Lower leg skin (tissue), 4 donors: ENCODE results near the gene HPGD. TPM values are rescaled to one million over a fixed set of nuclear protein-coding genes. Genes with fewer than 3 reads are reported as not detected.

Experiments used
- DNase-seq, 2 donors: peaks; one replicate each; pipeline ENCODE4 v3.0.0-alpha.2; 2019; ENCODE audit warnings: low spot score in 2 of 2
- H3K4me3 ChIP-seq: fragments of 200-600 bp; sonication (generic); 2 replicates; pipeline ENCODE4 v1.5.1; 2017; ENCODE audit warnings: mild to moderate bottlenecking, low read depth; ENCODE audit not compliant: poor library complexity, severe bottlenecking
- POLR2A ChIP-seq, 2 donors: fragments of 450-650 bp; IDR thresholded peaks; one replicate each; pipeline ENCODE4 v1.6.1; 2016 to 2017; ENCODE audit warnings: antibody characterized with exemption in 2 of 2, mild to moderate bottlenecking in 1 of 2, moderate library complexity in 1 of 2
- WGBS, 2 donors: methylation state at CpG; one replicate each; pipeline ENCODE4 v1.1.5; 2018; 5-methylcytosine and 5-hydroxymethylcytosine counted together
- intact Hi-C: fragments of 100-400 bp; cut with DNase I; formaldehyde crosslinking; loops from one replicate; pipeline ENCODE4 v1.15.0; 2023; ENCODE audit warnings: low total_unique reads
- total RNA-seq, 4 donors: library from RNA; depleted of rRNA; stranded (reverse); fragments of >200 nt; gene quantifications; one replicate each; pipeline ENCODE4 v1.1.0, GENCODE V29; 2016
- TF ChIP-seq, protein P1 (sequence below), 3 donors: fragments of 450-650 bp; IDR thresholded peaks; one replicate each; pipeline ENCODE4 v1.5.1; 2016; ENCODE audit warnings: antibody characterized with exemption in 3 of 3, mild to moderate bottlenecking in 3 of 3, moderate library complexity in 2 of 3

HPGD gene
- total RNA-seq, 4 donors from 2014 or later: 173 to 253 (median 224) TPM

DNA sequence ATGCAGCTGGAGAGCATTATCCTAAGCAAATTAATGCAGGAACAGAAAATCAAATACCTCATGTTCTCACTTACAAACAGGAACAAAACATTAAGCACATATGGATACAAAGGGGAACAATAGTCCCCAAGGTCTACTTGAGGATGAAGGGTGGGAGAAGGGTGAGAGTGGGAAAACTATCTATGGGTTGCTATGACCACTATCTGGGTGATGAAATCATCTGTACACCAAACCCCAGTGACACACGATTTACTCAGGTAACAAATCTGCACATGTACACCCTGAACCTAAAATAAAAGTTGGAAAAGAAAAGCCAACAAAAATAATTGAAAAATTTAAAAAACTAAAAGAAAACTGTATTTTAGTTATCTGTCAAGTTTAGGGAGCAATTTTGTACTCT, 5.9 kb downstream of the HPGD start:
- TF ChIP-seq, protein P1, sequence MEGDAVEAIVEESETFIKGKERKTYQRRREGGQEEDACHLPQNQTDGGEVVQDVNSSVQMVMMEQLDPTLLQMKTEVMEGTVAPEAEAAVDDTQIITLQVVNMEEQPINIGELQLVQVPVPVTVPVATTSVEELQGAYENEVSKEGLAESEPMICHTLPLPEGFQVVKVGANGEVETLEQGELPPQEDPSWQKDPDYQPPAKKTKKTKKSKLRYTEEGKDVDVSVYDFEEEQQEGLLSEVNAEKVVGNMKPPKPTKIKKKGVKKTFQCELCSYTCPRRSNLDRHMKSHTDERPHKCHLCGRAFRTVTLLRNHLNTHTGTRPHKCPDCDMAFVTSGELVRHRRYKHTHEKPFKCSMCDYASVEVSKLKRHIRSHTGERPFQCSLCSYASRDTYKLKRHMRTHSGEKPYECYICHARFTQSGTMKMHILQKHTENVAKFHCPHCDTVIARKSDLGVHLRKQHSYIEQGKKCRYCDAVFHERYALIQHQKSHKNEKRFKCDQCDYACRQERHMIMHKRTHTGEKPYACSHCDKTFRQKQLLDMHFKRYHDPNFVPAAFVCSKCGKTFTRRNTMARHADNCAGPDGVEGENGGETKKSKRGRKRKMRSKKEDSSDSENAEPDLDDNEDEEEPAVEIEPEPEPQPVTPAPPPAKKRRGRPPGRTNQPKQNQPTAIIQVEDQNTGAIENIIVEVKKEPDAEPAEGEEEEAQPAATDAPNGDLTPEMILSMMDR (IDR thresholded peaks at IDR 0.05): no peak
- no peak for TF ChIP-seq POLR2A (IDR thresholded peaks at IDR 0.05)
- DNase-seq: no peak
- H3K4me3 ChIP-seq: no peak overlapping the region
- WGBS, 2 donors: 67 to 70% methylated on average over 1 of the region's 1 CpG
- intact Hi-C loops: no loop called here

DNA sequence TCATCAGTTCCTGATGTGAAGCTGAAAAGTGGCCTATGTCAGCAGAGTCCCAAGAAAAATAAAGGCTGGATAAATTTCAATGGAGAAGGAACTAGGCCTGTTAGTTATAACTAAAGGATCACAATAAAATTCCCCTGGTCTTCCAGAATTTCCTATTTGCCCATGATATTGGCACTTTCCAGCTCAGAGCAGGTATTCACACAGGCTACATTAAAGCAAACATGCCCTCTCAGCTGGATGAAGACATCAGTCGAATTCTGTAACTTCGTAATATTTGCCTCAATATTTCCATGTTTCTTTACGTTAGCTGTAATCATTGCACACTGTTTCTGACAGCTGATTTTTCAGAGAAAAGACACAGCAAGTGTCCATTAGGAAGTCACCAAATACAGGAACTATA, 9.5 kb downstream of the HPGD start:
- intact Hi-C loops: no loop called here
- WGBS, 2 donors: 59 to 64% methylated on average over 3 of the region's 3 CpGs
- no peak overlapping the region for H3K4me3 ChIP-seq
- no peak for TF ChIP-seq POLR2A (IDR thresholded peaks at IDR 0.05)
- no peak for DNase-seq

DNA sequence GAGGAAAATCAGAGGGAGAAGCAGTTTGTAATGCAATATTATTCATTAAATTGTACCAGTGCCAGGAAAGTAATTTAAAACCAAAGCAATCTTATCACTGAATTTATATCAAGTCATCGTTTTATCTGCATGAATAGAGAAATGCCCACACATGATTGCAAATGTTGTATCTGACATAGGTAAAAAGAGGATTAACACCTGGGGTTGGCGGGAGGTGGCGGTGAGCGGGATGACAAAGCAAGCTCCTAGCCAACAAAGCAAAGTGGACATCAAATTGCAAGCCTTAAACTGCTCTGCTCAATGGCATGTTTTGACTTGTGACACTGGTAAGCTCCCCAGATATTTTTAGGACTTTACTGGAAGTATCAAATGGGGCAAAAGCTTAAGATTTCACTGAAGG, 16.4 kb downstream of the HPGD start:
- TF ChIP-seq, protein P1 (IDR thresholded peaks at IDR 0.05): no peak
- no peak for TF ChIP-seq POLR2A (IDR thresholded peaks at IDR 0.05)
- no peak for DNase-seq
- no peak overlapping the region for H3K4me3 ChIP-seq
- WGBS, 2 donors: 61 to 76% methylated on average over 4 of the region's 4 CpGs
- intact Hi-C loops: no loop called here

DNA sequence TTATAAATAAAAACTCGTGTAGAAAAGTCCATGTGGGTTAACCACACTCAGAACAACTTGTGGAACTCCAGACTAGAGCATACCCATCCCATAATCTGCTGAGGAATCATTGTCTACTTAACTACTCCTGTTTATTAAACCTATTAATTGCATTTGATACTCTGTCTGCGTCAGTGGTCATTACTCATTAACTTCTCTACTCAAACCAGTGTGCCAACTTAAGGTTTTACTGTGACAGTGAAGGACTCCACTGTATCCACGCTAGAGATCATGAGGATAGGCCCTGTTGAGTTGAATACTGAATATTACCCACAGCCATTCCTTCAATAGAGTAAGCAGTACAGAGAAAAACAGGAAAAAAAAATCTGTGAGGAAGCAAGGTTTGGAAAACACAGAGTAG, 17.3 kb downstream of the HPGD start:
- no peak for TF ChIP-seq POLR2A (IDR thresholded peaks at IDR 0.05)
- TF ChIP-seq, protein P1 (IDR thresholded peaks at IDR 0.05): no peak
- intact Hi-C loops: no loop called here
- 79 to 82% methylated on average over 3 of the region's 3 CpGs for WGBS, 2 donors

DNA sequence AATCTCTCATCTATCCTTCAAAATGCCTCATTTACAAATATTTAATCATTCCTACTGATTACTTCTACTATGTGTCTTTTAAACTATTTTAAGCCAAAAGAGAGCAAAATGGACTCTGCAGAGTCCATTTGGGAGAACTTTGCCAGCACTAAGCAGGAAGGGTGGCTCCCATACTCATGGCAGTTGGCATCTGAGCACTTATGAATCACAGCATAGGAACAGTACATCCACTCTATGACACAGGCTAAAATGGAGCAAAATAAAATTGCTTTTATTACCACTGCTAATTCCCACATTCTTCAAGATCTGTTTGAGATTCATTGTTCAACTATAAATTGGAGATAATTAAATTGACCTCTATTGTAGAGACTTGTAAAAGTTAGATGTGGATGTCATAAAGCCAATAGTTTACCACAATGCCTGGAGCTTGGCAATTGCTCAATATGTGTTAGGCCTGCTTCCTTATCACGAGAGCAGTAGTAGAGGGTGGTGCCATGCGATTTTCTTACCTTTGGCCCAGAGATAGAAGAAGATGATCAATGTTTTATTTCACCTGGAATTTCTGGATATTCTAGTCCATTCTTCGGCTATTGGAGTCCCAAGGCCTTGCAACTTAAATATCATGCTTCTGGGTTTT, 19.1 kb downstream of the HPGD start:
- no peak for DNase-seq
- intact Hi-C loops: no loop called here
- WGBS, 2 donors: 53 to 74% methylated on average over 3 of the region's 3 CpGs
- H3K4me3 ChIP-seq: no peak overlapping the region
- no peak for TF ChIP-seq POLR2A (IDR thresholded peaks at IDR 0.05)
- TF ChIP-seq, protein P1 (IDR thresholded peaks at IDR 0.05): no peak

More for the DNA sequence above, 17.3 kb downstream of the HPGD start:
- no peak for DNase-seq
- no peak overlapping the region for H3K4me3 ChIP-seq

DNA sequence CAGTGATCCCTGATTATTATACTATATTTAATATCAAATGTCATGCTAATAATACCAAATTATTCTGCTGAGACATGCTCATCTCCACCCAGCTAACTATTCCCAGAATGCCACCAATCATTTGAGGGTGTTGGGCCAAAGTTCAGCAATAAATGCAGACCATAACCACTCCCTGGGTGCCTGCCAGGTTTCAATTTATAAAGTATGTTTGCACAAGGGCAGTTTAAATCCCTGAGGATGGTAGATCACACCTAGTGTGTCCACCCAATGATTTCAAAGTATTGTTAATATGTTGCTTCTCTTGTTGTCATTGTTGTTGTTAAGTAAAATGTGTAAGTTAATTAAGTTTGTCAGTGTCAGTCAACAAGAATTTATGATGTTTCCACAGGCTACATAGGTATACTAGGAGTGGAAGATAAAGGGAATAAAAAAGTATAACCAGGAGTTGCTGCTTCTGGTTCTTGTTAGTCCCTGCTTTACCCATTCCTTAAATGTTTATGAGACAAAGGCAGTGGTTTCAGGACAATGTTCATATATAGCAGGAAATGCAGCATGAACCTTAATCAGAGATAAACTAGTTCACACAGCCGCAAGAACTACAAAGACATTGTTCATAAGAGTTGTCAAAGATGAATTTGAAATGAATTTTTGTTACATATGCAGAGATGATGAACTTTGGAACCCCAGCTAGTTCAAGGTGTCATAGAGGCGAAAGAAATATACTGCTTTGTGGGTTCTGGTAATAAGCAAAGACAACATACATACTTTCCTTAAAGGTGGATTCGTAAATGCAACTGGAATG, 25.5 kb downstream of the HPGD start:
- intact Hi-C loops: no loop called here
- no peak overlapping the region for H3K4me3 ChIP-seq
- no peak for DNase-seq
- WGBS, 2 donors: 82 to 87% methylated on average over 3 of the region's 3 CpGs
- no peak for TF ChIP-seq POLR2A (IDR thresholded peaks at IDR 0.05)
- TF ChIP-seq, protein P1 (IDR thresholded peaks at IDR 0.05): no peak
